T-helper 1 cell treated with Interleukin-12 subunit alpha and Interleukin-12 subunit beta and Interleukin-4 antibody, amounts not matched to agents 30 ng/mL and 1 ng/mL, for 36 hours (primary cell): Measurements from ENCODE around the gene CEP135. TPM values are rescaled to one million over a fixed set of nuclear protein-coding genes. Genes with fewer than 3 reads are reported as not detected.
"Not testable (repeated sequence)": the region's sequence is repeated elsewhere in the genome, so short reads cannot be mapped to it uniquely, and the experiment has no call there.

Source experiments
- intact Hi-C: fragments of 100-400 bp; cut with micrococcal nuclease; formaldehyde crosslinking; loops from one replicate; pipeline ENCODE4 v1.15.1; 2024
- total RNA-seq: library from RNA; stranded (reverse); gene quantifications from 2 replicates; pipeline ENCODE4 v1.2.3, GENCODE V29; 2022

CEP135 gene
- total RNA-seq, 1 donor from 2014 or later = 21.7 TPM

GRCh38 chr4:56062526-56063145, 113.9 kb downstream of the CEP135 start:
- intact Hi-C loops = no loop called here

- intact Hi-C loops = no loop called here
Measured at GRCh38 chr4:56066493-56066892, 117.7 kb downstream of the CEP135 start.

- intact Hi-C loops = no loop called here
Measured at GRCh38 chr4:56067826-56068225, 119.1 kb downstream of the CEP135 start.

GRCh38 chr4:56072730-56073129, 124.0 kb downstream of the CEP135 start:
- intact Hi-C loops = not testable (repeated sequence)

GRCh38 chr4:56077676-56078075, 128.9 kb downstream of the CEP135 start:
- intact Hi-C loops = no loop called here

- intact Hi-C loops = no loop called here
Measured at GRCh38 chr4:56078866-56079265, 130.1 kb downstream of the CEP135 start.

- intact Hi-C loops = no loop called here
Measured at GRCh38 chr4:56080384-56080783, 131.6 kb downstream of the CEP135 start.

- intact Hi-C loops = no loop called here
Measured at GRCh38 chr4:56082829-56083228, 134.1 kb downstream of the CEP135 start.

Other genes starting within 250 kb of the CEP135 start
- not detected in 2 replicates for gene EXOC1L, start 129.2 kb upstream of the CEP135 start, total RNA-seq
- 28.1 and 28.2 TPM in 2 replicates for gene EXOC1, start 95.3 kb upstream of the CEP135 start, total RNA-seq